ENCODE measurements around the gene YIPF4. TPM values are rescaled to one million over a fixed set of nuclear protein-coding genes. Genes with fewer than 3 reads are reported as not detected.
"Not testable (repeated sequence)": the region's sequence is repeated elsewhere in the genome, so short reads cannot be mapped to it uniquely, and the experiment has no call there.

The YIPF4 gene
- total RNA-seq, 1 donor from 2014 or later: 29.0 TPM

DNA sequence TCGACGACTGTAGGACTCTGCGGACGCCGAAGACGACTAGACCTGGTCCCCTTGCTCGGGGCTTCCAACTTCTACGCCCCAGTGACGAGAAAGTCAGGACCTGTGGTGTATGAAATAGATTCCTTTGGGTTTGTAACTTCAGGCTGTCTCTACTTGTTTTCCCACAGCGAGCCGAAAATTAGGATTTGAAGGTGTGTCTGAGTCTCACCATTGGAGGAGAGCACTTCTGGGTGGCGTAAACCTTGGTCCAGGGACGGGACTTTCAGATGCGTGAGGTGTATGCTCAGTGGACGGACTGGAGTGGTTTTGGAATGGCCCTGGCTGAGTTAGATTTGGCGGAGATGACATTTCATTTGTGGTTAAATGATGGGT, 80.4 kb downstream of the YIPF4 start:
- H3K27ac ChIP-seq: peak overlapping the region; percentile 30

DNA sequence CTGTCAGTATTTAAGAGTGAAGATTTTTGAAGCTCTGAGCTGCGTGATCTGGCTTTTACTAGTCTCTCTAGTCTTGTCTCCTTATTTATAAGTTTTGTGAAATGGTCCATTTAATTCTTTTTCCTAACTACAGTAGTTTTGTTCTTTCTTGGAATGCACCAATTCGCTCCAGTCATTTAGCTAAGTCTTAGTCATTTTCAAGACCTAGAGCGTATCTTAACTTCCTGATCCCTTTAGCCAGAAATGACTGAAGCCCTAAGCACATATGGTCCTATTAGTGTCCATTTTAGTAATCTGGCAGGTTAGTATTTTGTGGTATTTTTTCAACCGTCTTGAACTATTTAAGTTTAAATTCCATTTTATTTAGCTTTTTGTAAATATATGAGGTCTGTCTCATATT, 82.7 kb downstream of the YIPF4 start:
- H3K4me1 Mint-ChIP-seq: peaks cover 17% of the 10 kb centered on the region
- no peaks in the 10 kb centered on the region for H3K9me3 ChIP-seq (ENCODE audit: low read depth)
- no peak overlapping the region for H3K27ac Mint-ChIP-seq
- peaks cover 9% of the 10 kb centered on the region for H3K4me1 ChIP-seq
- H3K79me2 ChIP-seq (ENCODE audit: low read depth): peaks cover 83% of the 10 kb centered on the region
- H3K27me3 ChIP-seq: no peaks in the 10 kb centered on the region
- H3K36me3 Mint-ChIP-seq: peaks cover 6% of the 10 kb centered on the region
- no peaks in the 10 kb centered on the region for H3K9me3 Mint-ChIP-seq
- H2AFZ ChIP-seq (replicated peaks): no peak overlapping the region
- peaks cover 26% of the 10 kb centered on the region for H3F3A ChIP-seq (ENCODE audit: low read depth)
- no peak overlapping the region for H3K4me2 ChIP-seq
- H4K20me1 ChIP-seq (ENCODE audit: low read depth): peaks cover 40% of the 10 kb centered on the region
- H3K27ac ChIP-seq: no peak overlapping the region
- H3K9ac ChIP-seq: no peak overlapping the region
- no peak overlapping the region for H3K4me3 ChIP-seq
- H3K27me3 Mint-ChIP-seq (ENCODE audit: insufficient read depth, low read depth): no peaks in the 10 kb centered on the region
- no peak overlapping the region for H3K4me3 Mint-ChIP-seq
- TF ChIP-seq, protein P1, sequence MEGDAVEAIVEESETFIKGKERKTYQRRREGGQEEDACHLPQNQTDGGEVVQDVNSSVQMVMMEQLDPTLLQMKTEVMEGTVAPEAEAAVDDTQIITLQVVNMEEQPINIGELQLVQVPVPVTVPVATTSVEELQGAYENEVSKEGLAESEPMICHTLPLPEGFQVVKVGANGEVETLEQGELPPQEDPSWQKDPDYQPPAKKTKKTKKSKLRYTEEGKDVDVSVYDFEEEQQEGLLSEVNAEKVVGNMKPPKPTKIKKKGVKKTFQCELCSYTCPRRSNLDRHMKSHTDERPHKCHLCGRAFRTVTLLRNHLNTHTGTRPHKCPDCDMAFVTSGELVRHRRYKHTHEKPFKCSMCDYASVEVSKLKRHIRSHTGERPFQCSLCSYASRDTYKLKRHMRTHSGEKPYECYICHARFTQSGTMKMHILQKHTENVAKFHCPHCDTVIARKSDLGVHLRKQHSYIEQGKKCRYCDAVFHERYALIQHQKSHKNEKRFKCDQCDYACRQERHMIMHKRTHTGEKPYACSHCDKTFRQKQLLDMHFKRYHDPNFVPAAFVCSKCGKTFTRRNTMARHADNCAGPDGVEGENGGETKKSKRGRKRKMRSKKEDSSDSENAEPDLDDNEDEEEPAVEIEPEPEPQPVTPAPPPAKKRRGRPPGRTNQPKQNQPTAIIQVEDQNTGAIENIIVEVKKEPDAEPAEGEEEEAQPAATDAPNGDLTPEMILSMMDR (IDR thresholded peaks at IDR 0.05): no peak
- TF ChIP-seq EZH2 (IDR thresholded peaks at IDR 0.05) (no peak), EZH2phosphoT487 (IDR thresholded peaks at IDR 0.05) (no peak)
- no peaks in the 10 kb centered on the region for H3K36me3 ChIP-seq
- no peak for DNase-seq (ENCODE audit: low spot score)

More for the DNA sequence above, 80.4 kb downstream of the YIPF4 start:
- TF ChIP-seq EZH2 (IDR thresholded peaks at IDR 0.05): no peak
- no peak for TF ChIP-seq EZH2phosphoT487 (IDR thresholded peaks at IDR 0.05)
- TF ChIP-seq, protein P1 (IDR thresholded peaks at IDR 0.05): no peak
- Mint-ChIP-seq H3K27me3 (ENCODE audit: insufficient read depth, low read depth) (no peaks in the 10 kb centered on the region), H3K4me3 (peak overlapping the region; percentile 90), H3K4me1 (peaks cover 20% of the 10 kb centered on the region), H3K27ac (peak overlapping the region; percentile 23), H3K36me3 (peaks cover 6% of the 10 kb centered on the region), H3K9me3 (no peaks in the 10 kb centered on the region)
- peak overlapping the region; percentile 97 for H3K4me2 ChIP-seq
- no peaks in the 10 kb centered on the region for H3K36me3 ChIP-seq
- H3K9ac ChIP-seq: peak overlapping the region; percentile 45
- H3K4me3 ChIP-seq: peak overlapping the region; percentile 95
- no peaks in the 10 kb centered on the region for H3K27me3 ChIP-seq
- peaks cover 59% of the 10 kb centered on the region for H3K79me2 ChIP-seq (ENCODE audit: low read depth)
- H3F3A ChIP-seq (ENCODE audit: low read depth): peaks cover 26% of the 10 kb centered on the region
- peaks cover 22% of the 10 kb centered on the region for H4K20me1 ChIP-seq (ENCODE audit: low read depth)
- peak; percentile 25 for DNase-seq (ENCODE audit: low spot score)
- peaks cover 9% of the 10 kb centered on the region for H3K4me1 ChIP-seq
- no peak overlapping the region for H2AFZ ChIP-seq (replicated peaks)
- no peaks in the 10 kb centered on the region for H3K9me3 ChIP-seq (ENCODE audit: low read depth)

DNA sequence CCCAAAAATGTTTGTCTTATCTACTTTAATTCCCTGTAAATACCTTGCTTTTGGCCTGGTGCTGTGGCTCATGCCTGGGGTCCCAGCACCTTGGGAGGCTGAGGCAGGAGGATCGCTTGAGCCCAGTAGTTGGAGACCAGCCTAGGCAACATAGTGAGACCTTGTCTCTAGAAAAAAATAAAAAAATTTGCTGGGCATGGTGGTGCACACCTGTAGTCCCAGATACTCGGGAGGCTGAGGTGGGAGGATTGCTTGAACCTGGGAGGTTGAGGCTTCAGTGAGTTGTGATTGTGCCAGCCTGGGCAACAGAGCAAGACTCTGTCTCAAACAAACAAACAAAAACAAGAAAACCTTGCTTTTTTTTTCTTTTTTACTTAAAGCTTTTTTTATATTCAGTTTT, 85.3 kb downstream of the YIPF4 start:
- not testable (repeated sequence) for H3K36me3 ChIP-seq; H3K9me3 ChIP-seq (ENCODE audit: low read depth); H3K4me3 Mint-ChIP-seq; H3K9ac ChIP-seq; H3K27ac ChIP-seq; H3K9me3 Mint-ChIP-seq; H3K4me3 ChIP-seq; H3K27me3 Mint-ChIP-seq (ENCODE audit: insufficient read depth, low read depth); DNase-seq (ENCODE audit: low spot score); H3F3A ChIP-seq (ENCODE audit: low read depth); H2AFZ ChIP-seq (replicated peaks); H3K4me2 ChIP-seq; H3K27me3 ChIP-seq; H3K4me1 ChIP-seq; H3K27ac Mint-ChIP-seq; H3K36me3 Mint-ChIP-seq
- Histone ChIP-seq H3K79me2 (ENCODE audit: low read depth) (peaks cover 100% of the 10 kb centered on the region), H4K20me1 (ENCODE audit: low read depth) (peaks cover 53% of the 10 kb centered on the region)
- H3K4me1 Mint-ChIP-seq: peaks cover 17% of the 10 kb centered on the region

DNA sequence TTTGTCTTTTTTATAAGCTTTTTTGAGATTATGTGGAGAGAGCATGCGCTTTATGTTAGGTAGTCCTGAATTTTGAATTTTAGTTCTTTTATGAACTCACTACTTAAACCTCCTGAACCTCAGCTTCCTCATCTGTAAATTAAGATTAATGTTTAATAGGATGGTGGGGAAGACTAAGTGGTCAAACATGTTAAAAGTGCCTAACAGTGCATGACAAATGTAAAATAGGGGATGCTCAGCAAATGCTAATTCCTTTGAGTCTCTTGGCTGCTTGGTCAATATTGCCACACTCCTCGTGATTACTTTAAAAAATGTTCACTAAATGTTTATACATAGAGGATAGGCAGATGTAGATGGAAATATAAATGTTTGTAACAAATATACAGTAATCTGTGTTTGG, 85.9 kb downstream of the YIPF4 start:
- H3K36me3 Mint-ChIP-seq: peaks cover 8% of the 10 kb centered on the region
- Histone ChIP-seq H3K27ac (no peak overlapping the region), H3F3A (ENCODE audit: low read depth) (peaks cover under 1% of the 10 kb centered on the region), H3K4me3 (no peak overlapping the region), H3K36me3 (no peaks in the 10 kb centered on the region), H3K4me2 (no peak overlapping the region), H3K4me1 (peaks cover 7% of the 10 kb centered on the region), H3K79me2 (ENCODE audit: low read depth) (peaks cover 100% of the 10 kb centered on the region), H3K9ac (no peak overlapping the region), H3K27me3 (no peaks in the 10 kb centered on the region), H3K9me3 (ENCODE audit: low read depth) (no peaks in the 10 kb centered on the region), H2AFZ (replicated peaks) (no peak overlapping the region), H4K20me1 (ENCODE audit: low read depth) (peaks cover 51% of the 10 kb centered on the region)
- H3K27me3 Mint-ChIP-seq (ENCODE audit: insufficient read depth, low read depth): no peaks in the 10 kb centered on the region
- TF ChIP-seq EZH2phosphoT487 (IDR thresholded peaks at IDR 0.05) (no peak), EZH2 (IDR thresholded peaks at IDR 0.05) (no peak)
- TF ChIP-seq, protein P1 (IDR thresholded peaks at IDR 0.05): no peak
- H3K4me3 Mint-ChIP-seq: no peak overlapping the region
- peaks cover 12% of the 10 kb centered on the region for H3K4me1 Mint-ChIP-seq
- H3K9me3 Mint-ChIP-seq: no peaks in the 10 kb centered on the region
- no peak for DNase-seq (ENCODE audit: low spot score)
- H3K27ac Mint-ChIP-seq: no peak overlapping the region

DNA sequence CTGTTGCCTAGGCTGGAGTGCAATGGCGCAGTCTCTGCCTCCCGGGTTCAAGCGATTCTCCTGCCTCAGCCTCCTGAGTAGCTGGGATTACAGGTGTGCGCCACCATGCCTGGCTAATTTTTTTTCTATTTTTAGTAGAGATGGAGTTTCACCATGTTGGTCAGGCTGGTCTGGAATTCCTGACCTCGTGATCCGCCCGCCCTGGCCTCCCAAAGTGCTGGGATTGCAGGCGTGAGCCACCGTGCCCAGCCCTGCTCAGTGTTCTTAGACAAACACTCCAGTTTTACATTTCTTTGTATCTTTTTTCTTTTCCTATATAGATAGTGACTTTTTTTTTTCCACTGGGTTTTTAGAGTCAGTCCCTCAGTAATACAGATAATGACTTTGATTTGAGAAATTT, 86.6 kb downstream of the YIPF4 start:
- not testable (repeated sequence) for H3K4me3 Mint-ChIP-seq, H3K27ac Mint-ChIP-seq

DNA sequence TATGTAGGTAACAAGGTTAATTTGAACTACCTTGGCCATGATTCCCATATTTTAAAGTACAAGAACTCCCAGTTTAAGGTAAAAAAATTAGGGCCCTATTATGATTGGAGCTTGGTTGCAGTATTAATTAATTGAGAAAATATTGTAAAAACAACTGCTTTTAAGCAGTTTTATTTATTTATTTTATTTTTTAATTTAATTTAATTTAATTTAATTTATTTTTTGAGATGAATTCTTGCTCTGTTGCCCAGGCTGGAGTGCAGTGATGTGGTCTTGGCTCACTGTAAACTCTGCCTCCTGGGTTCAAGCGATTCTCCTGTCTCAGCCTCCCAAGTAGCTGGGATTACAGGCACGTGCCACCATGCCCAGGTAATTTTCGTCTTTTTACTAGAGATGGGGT, 88.0 kb downstream of the YIPF4 start:
- peaks cover 48% of the 10 kb centered on the region for H4K20me1 ChIP-seq (ENCODE audit: low read depth)
- not testable (repeated sequence) for H3K4me1 ChIP-seq; H3F3A ChIP-seq (ENCODE audit: low read depth); H3K36me3 Mint-ChIP-seq; H3K27ac Mint-ChIP-seq; H3K36me3 ChIP-seq; H3K4me1 Mint-ChIP-seq; H3K27me3 ChIP-seq; H3K4me2 ChIP-seq; H3K4me3 Mint-ChIP-seq; H2AFZ ChIP-seq (replicated peaks); H3K4me3 ChIP-seq; H3K27ac ChIP-seq; H3K27me3 Mint-ChIP-seq (ENCODE audit: insufficient read depth, low read depth); DNase-seq (ENCODE audit: low spot score); H3K9ac ChIP-seq; H3K9me3 ChIP-seq (ENCODE audit: low read depth); H3K9me3 Mint-ChIP-seq
- H3K79me2 ChIP-seq (ENCODE audit: low read depth): peaks cover 100% of the 10 kb centered on the region

More for the DNA sequence above, 86.6 kb downstream of the YIPF4 start:
- H2AFZ ChIP-seq (replicated peaks); H3K36me3 Mint-ChIP-seq; H3K4me2 ChIP-seq; H3K27me3 ChIP-seq; H3K4me3 ChIP-seq; DNase-seq (ENCODE audit: low spot score); H3K27me3 Mint-ChIP-seq (ENCODE audit: insufficient read depth, low read depth); H3K9me3 Mint-ChIP-seq; H3K9me3 ChIP-seq (ENCODE audit: low read depth); H3K4me1 ChIP-seq; H3K27ac ChIP-seq; H3K36me3 ChIP-seq; H3K4me1 Mint-ChIP-seq; H3K9ac ChIP-seq; H3F3A ChIP-seq (ENCODE audit: low read depth): not testable (repeated sequence)
- peaks cover 100% of the 10 kb centered on the region for H3K79me2 ChIP-seq (ENCODE audit: low read depth)
- H4K20me1 ChIP-seq (ENCODE audit: low read depth): peaks cover 49% of the 10 kb centered on the region
